Ascending aorta (tissue), 2 donors: ENCODE results near the gene TFPT. TPM values are rescaled to one million over a fixed set of nuclear protein-coding genes. Genes with fewer than 3 reads are reported as not detected.

Source experiments
- DNase-seq, 2 donors: peaks; one replicate each; pipeline ENCODE4 v3.0.0-alpha.2; 2019; ENCODE audit warnings: low spot score in 2 of 2
- H3K27ac ChIP-seq, 2 donors: fragments of 200-600 bp; sonication (generic); one replicate each; pipeline ENCODE4 v1.5.1; 2016 to 2017; ENCODE audit warnings: mild to moderate bottlenecking in 1 of 2
- H3K27me3 ChIP-seq: fragments of 200-600 bp; sonication (generic); one replicate; pipeline ENCODE4 v1.5.1; 2017
- H3K36me3 ChIP-seq, 2 donors: fragments of 200-600 bp; sonication (generic); one replicate each; pipeline ENCODE4 v1.5.1; 2016
- H3K4me1 ChIP-seq, 2 donors: fragments of 200-600 bp; sonication (generic); one replicate each; pipeline ENCODE4 v1.5.1; 2016 to 2017; ENCODE audit warnings: mild to moderate bottlenecking in 1 of 2
- H3K4me3 ChIP-seq, 2 donors: fragments of 200-600 bp; sonication (generic); one replicate each; pipeline ENCODE4 v1.5.1; 2016 to 2017; ENCODE audit warnings: mild to moderate bottlenecking in 1 of 2
- H3K9me3 ChIP-seq, 2 donors: fragments of 200-600 bp; sonication (generic); one replicate each; pipeline ENCODE4 v1.5.1; 2016
- CTCF ChIP-seq, 3 experiments: fragments of 200-600 bp in 2 of 3; fragments of 450-650 bp in 1 of 3; sonication (generic) in 2 of 3; IDR thresholded peaks; one replicate each; pipeline ENCODE4 v1.5.1; 2016 to 2019; ENCODE audit warnings: antibody characterized with exemption in 3 of 3, mild to moderate bottlenecking in 1 of 3, moderate library complexity in 1 of 3
- intact Hi-C: fragments of 100-400 bp; cut with DNase I; formaldehyde crosslinking; loops from one replicate; pipeline ENCODE4 v1.15.1; 2023
- total RNA-seq: library from RNA; depleted of rRNA; stranded (reverse); fragments of >200 nt; gene quantifications from one replicate; pipeline ENCODE4 v1.1.0, GENCODE V29; 2016

TFPT gene
- total RNA-seq, 1 donor from 2014 or later, result 10.6 TPM

- TF ChIP-seq CTCF (IDR thresholded peaks at IDR 0.05), result no peak
- H3K4me3 ChIP-seq, result peak overlapping the region in 1 of 2 donors; percentile 83
- no peaks in the 10 kb centered on the region for H3K9me3 ChIP-seq
- DNase-seq, result no peak
- H3K27me3 ChIP-seq, result peaks cover 4% of the 10 kb centered on the region
- H3K27ac ChIP-seq, result peak overlapping the region; percentile 85 to 89
- peaks cover 15 to 21% of the 10 kb centered on the region in 2 donors for H3K4me1 ChIP-seq
- H3K36me3 ChIP-seq, result peaks cover 21 to 22% of the 10 kb centered on the region in 2 donors
- intact Hi-C loops, result loop anchor here (2.0 kb wide), 1 partner anchor 40 kb away; the partner anchor contains the start of gene RPS9
Measured at GRCh38 chr19:54160854-54161253, 45.4 kb upstream of the TFPT start.

- Histone ChIP-seq H3K27me3 (peaks cover 4% of the 10 kb centered on the region), H3K4me1 (peaks cover 15 to 21% of the 10 kb centered on the region in 2 donors), H3K27ac (peak overlapping the region; percentile 85 to 89), H3K4me3 (peak overlapping the region; percentile 61 to 83), H3K36me3 (peaks cover 27% of the 10 kb centered on the region in 2 donors), H3K9me3 (no peaks in the 10 kb centered on the region)
- DNase-seq, result no peak
- intact Hi-C loops, result loop anchor here (2.0 kb wide), 1 partner anchor 41 kb away; the partner anchor contains the start of gene RPS9
- no peak for TF ChIP-seq CTCF (IDR thresholded peaks at IDR 0.05)
Measured at GRCh38 chr19:54160182-54160811, 44.8 kb upstream of the TFPT start.

GRCh38 chr19:54159352-54160181, 44.1 kb upstream of the TFPT start, which contains the start of gene LENG1:
Gene LENG1, minus strand, starts transcription at chr19:54159721. Its CDS starts 26 bp downstream, at chr19:54159695.
- peaks cover 15 to 21% of the 10 kb centered on the region in 2 donors for H3K4me1 ChIP-seq
- no peaks in the 10 kb centered on the region for H3K9me3 ChIP-seq
- TF ChIP-seq CTCF (IDR thresholded peaks at IDR 0.05), result peak; percentile 28 to 49 (median 36)
- DNase-seq, result peak; percentile 100
- H3K4me3 ChIP-seq, result peak within 1 kb of the TSS; percentile 65 to 83
- H3K27me3 ChIP-seq, result peaks cover 4% of the 10 kb centered on the region
- peak within 1 kb of the TSS; percentile 89 to 93 for H3K27ac ChIP-seq
- peaks cover 34% of the 10 kb centered on the region in 2 donors for H3K36me3 ChIP-seq
- intact Hi-C loops, result loop anchor here (1.0 to 2.0 kb wide), 4 partner anchors 22 to 57 kb away; partner anchors contain the start of genes CNOT3, MBOAT7, NDUFA3 and RPS9

GRCh38 chr19:54158812-54159351, 43.4 kb upstream of the TFPT start:
- intact Hi-C loops, result loop anchor here (1.0 to 2.0 kb wide), 3 partner anchors 22 to 56 kb away; partner anchors contain the start of genes CNOT3, MBOAT7 and NDUFA3

More at GRCh38 chr19:54158812-54159351, 43.4 kb upstream of the TFPT start:
- Histone ChIP-seq H3K27ac (peak overlapping the region; percentile 89 to 93), H3K36me3 (peaks cover 41% of the 10 kb centered on the region in 2 donors), H3K9me3 (no peaks in the 10 kb centered on the region), H3K4me1 (peaks cover 15 to 21% of the 10 kb centered on the region in 2 donors), H3K4me3 (peak overlapping the region; percentile 65 to 70), H3K27me3 (peaks cover 4% of the 10 kb centered on the region)
- no peak for TF ChIP-seq CTCF (IDR thresholded peaks at IDR 0.05)
- DNase-seq, result no peak
